ENCODE data around the gene KMT2E. TPM values are rescaled to one million over a fixed set of nuclear protein-coding genes. Genes with fewer than 3 reads are reported as not detected.

Gene KMT2E
- total and polyA plus RNA-seq, 11 donors: 17.0 to 59.5 (median 44.3) TPM

DNA sequence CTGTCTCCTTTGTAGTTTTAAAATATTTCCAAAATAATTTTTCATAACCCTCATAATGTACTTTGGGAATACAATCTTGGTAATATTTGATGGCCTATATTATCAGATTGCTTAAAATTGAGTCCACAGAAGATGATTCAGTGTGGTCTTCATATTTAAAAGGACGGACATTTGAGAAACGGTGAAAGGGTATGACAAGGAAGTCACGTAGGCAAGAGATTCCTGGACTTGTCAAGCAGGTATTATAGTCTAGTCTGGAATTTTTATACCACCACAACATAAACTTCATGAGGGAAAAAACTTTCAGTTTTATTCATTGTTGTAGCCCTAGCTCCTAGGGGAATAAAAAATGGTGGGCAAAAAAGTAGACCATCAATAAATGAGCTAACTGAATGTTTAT is 82.3 kb downstream of the KMT2E start:
- Histone ChIP-seq H3K4me3 (no peak overlapping the region), H3K36me3 (peaks cover 0 to 99% (median 83%) of the 10 kb centered on the region in 9 donors), H3K9me3 (no peaks in the 10 kb centered on the region), H3K4me1 (peaks cover 0 to 22% (median 5%) of the 10 kb centered on the region in 12 donors), H3K27ac (no peak overlapping the region), H3K27me3 (no peaks in the 10 kb centered on the region)
- TF ChIP-seq, protein P1, sequence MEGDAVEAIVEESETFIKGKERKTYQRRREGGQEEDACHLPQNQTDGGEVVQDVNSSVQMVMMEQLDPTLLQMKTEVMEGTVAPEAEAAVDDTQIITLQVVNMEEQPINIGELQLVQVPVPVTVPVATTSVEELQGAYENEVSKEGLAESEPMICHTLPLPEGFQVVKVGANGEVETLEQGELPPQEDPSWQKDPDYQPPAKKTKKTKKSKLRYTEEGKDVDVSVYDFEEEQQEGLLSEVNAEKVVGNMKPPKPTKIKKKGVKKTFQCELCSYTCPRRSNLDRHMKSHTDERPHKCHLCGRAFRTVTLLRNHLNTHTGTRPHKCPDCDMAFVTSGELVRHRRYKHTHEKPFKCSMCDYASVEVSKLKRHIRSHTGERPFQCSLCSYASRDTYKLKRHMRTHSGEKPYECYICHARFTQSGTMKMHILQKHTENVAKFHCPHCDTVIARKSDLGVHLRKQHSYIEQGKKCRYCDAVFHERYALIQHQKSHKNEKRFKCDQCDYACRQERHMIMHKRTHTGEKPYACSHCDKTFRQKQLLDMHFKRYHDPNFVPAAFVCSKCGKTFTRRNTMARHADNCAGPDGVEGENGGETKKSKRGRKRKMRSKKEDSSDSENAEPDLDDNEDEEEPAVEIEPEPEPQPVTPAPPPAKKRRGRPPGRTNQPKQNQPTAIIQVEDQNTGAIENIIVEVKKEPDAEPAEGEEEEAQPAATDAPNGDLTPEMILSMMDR (IDR thresholded peaks at IDR 0.05): no peak
- no peak for TF ChIP-seq POLR2A (IDR thresholded peaks at IDR 0.05)
- ATAC-seq: no peak
- 92 to 98% (median 95%) methylated on average over 3 of the region's 3 CpGs for WGBS, 4 donors
- intact Hi-C loops (cut with DNase I): loop anchor here in 1 of 10 donors (5.0 kb wide), 1 partner anchor 114 kb away; no protein-coding TSS in a partner anchor
- DNase-seq: no peak

DNA sequence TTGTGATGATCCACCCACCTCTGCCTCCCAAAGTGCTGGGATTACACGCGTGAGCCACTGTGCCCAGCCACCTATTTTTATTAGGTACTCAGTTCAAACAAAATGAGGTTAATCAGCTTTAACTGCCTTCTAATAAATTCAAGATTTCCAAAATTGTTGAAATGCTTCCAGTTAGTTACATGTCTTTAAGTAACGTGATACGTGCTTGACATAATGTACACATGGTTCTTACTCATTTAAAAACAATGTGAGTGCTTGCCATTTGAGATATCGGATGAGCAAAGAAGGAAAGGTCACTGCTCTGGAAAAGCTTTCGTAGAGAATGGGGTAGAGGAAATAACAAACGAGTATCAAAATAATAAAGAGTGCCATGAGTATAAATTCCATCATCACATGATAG is 83.6 kb downstream of the KMT2E start:
- Histone ChIP-seq H3K4me1 (peaks cover 0 to 24% (median 9%) of the 10 kb centered on the region in 12 donors), H3K36me3 (peaks cover 0 to 99% (median 83%) of the 10 kb centered on the region in 9 donors), H3K27ac (peak overlapping the region in 10 of 12 donors; percentile 7 to 52 (median 32)), H3K27me3 (no peaks in the 10 kb centered on the region), H3K4me3 (no peak overlapping the region), H3K9me3 (no peaks in the 10 kb centered on the region)
- TF ChIP-seq POLR2A (IDR thresholded peaks at IDR 0.05): no peak
- TF ChIP-seq, protein P1 (IDR thresholded peaks at IDR 0.05): no peak
- intact Hi-C loops (cut with DNase I): loop anchor here in 1 of 10 donors (5.0 kb wide), 1 partner anchor 115 kb away; no protein-coding TSS in a partner anchor
- no peak for DNase-seq
- 53 to 65% (median 57%) methylated on average over 7 of the region's 7 CpGs for whole genome bisulfite sequencing, 4 donors
- peak in 3 of 4 donors; percentile 31 to 59 (median 50) for ATAC-seq

DNA sequence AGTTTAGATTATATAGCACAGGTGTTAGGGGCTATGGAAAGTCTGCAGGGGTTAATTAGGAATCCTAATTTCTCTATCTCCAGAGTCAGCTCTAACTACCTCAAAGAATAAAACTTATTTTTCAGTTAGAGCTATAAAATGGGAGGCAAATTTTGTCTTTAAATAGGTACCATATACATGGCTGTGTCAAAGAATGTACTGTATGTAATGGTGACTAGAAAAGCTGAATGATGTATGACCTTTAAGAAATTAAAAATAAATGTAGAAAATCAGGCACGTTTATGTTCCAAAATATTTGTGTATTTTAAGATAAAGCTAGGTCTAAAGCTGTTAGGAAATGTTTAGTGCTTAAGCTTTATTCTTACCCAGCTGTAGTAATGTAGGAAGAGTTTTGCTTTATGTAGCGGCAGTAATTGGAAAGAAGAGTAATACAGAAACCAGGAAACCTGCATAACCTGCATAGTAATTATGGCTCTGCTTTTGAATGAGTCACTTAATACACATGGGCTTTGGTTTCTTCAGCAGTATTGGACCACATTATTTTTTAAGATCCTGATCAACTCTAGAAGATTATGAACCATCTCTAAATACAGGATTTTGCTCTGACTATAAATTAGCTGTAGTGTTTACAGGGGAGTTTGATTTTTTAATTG is 85.0 kb downstream of the KMT2E start:
- Histone ChIP-seq H3K27me3 (no peaks in the 10 kb centered on the region), H3K36me3 (peaks cover 0 to 99% (median 83%) of the 10 kb centered on the region in 9 donors), H3K4me1 (peaks cover 0 to 29% (median 9%) of the 10 kb centered on the region in 12 donors), H3K27ac (peak overlapping the region in 1 of 12 donors; percentile 21), H3K9me3 (no peaks in the 10 kb centered on the region), H3K4me3 (no peak overlapping the region)
- WGBS, 4 donors: 64 to 79% (median 74%) methylated on average over 2 of the region's 2 CpGs
- ATAC-seq (no peak), DNase-seq (no peak)
- no peak for TF ChIP-seq POLR2A (IDR thresholded peaks at IDR 0.05)
- TF ChIP-seq, protein P1 (IDR thresholded peaks at IDR 0.05): no peak
- intact Hi-C loops (cut with DNase I): loop anchor here in 1 of 10 donors (5.0 kb wide), 1 partner anchor 117 kb away; no protein-coding TSS in a partner anchor

DNA sequence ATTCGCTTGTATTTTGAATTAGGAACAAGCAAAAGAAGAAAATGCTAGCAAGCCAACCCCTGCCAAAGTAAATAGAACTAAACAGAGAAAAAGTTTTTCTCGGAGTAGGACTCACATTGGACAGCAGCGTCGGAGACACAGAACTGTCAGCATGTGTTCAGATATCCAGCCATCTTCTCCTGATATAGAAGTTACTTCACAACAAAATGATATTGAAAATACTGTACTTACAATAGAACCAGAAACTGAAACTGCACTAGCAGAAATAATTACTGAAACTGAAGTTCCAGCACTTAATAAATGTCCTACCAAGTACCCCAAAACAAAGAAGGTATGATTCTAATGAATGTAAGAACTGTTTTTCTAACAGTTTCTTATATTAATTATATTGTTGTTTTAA is 87.9 kb downstream of the KMT2E start:
- no peak overlapping the region for H3K4me3 ChIP-seq
- TF ChIP-seq, protein P1 (IDR thresholded peaks at IDR 0.05): no peak
- TF ChIP-seq POLR2A (IDR thresholded peaks at IDR 0.05): no peak
- DNase-seq (no peak), ATAC-seq (no peak)
- peaks cover 0 to 29% (median 9%) of the 10 kb centered on the region in 12 donors for H3K4me1 ChIP-seq
- H3K27ac ChIP-seq: peak overlapping the region in 1 of 12 donors; percentile 38
- WGBS, 4 donors: 60 to 71% (median 64%) methylated on average over 4 of the region's 4 CpGs
- H3K27me3 ChIP-seq: no peaks in the 10 kb centered on the region
- peaks cover 0 to 99% (median 94%) of the 10 kb centered on the region in 9 donors for H3K36me3 ChIP-seq
- no peaks in the 10 kb centered on the region for H3K9me3 ChIP-seq
- intact Hi-C loops (cut with DNase I): loop anchor here in 3 of 10 donors (10.0 kb wide), 1 partner anchor 117 kb away; no protein-coding TSS in a partner anchor
